Esophagus muscularis mucosa (tissue), 4 donors: ENCODE measurements around the gene NTF3. TPM values are rescaled to one million over a fixed set of nuclear protein-coding genes. Genes with fewer than 3 reads are reported as not detected.

Experiments
- DNase-seq: peaks from one replicate; pipeline ENCODE4 v3.0.0-alpha.2; 2017; ENCODE audit errors: extremely low spot score
- H3K27ac ChIP-seq, 4 donors: fragments of 200-600 bp; sonication (generic); replicated peaks in 1 of 4; 1 replicate in 3 of 4; 2 replicates in 1 of 4; pipeline ENCODE4 v1.5.1; 2016 to 2019; ENCODE audit warnings: mild to moderate bottlenecking in 1 of 4
- H3K27me3 ChIP-seq, 4 donors: fragments of 200-600 bp; sonication (generic); one replicate each; pipeline versions ENCODE4 v1.5.1 to v1.6.0; 2016 to 2019
- H3K36me3 ChIP-seq, 4 donors: fragments of 200-600 bp; sonication (generic); one replicate each; pipeline ENCODE4 v1.5.1; 2016 to 2019
- H3K4me1 ChIP-seq, 4 donors: fragments of 200-600 bp; sonication (generic); one replicate each; pipeline ENCODE4 v1.5.1; 2016 to 2019
- H3K4me3 ChIP-seq, 4 donors: fragments of 200-600 bp; sonication (generic); 1 replicate in 2 of 4; 2 replicates in 2 of 4; pipeline ENCODE4 v1.5.1; 2016 to 2019; ENCODE audit warnings: mild to moderate bottlenecking in 4 of 4, moderate library complexity in 1 of 4
- H3K9me3 ChIP-seq, 4 donors: fragments of 200-600 bp; sonication (generic); 1 replicate in 3 of 4; 2 replicates in 1 of 4; pipeline ENCODE4 v1.5.1; 2016 to 2019
- EP300 ChIP-seq: sonication (generic); formaldehyde crosslinking; IDR thresholded peaks from one replicate; pipeline ENCODE4 v1.6.1; 2017; ENCODE audit warnings: antibody characterized with exemption
- POLR2A ChIP-seq: fragments of 450-650 bp; IDR thresholded peaks from one replicate; pipeline ENCODE4 v1.6.1; 2017; ENCODE audit warnings: antibody characterized with exemption, moderate library complexity, mild to moderate bottlenecking, low read depth
- POLR2AphosphoS5 ChIP-seq, 2 donors: sonication (generic); formaldehyde crosslinking; IDR thresholded peaks; one replicate each; pipeline ENCODE4 v1.6.1; 2017; ENCODE audit warnings: antibody characterized with exemption in 2 of 2
- WGBS: methylation state at CpG from one replicate; pipeline ENCODE4 v1.1.5; 2018; 5-methylcytosine and 5-hydroxymethylcytosine counted together
- intact Hi-C: fragments of 100-400 bp; cut with DNase I; formaldehyde crosslinking; loops from one replicate; pipeline ENCODE4 v1.15.1; 2023
- total RNA-seq, 4 donors: library from RNA; depleted of rRNA; stranded (reverse); fragments of >200 nt; gene quantifications; one replicate each; pipeline versions ENCODE4 v1.1.0 to v1.2.1, GENCODE V29; 2016
- TF ChIP-seq, protein P1 (sequence below), 3 experiments: fragments of 200-600 bp in 2 of 3; fragments of 450-650 bp in 1 of 3; sonication (generic) in 2 of 3; IDR thresholded peaks; one replicate each; pipeline ENCODE4 v1.5.1; 2017 to 2019; ENCODE audit warnings: antibody characterized with exemption in 3 of 3, mild to moderate bottlenecking in 2 of 3, moderate library complexity in 1 of 3

The NTF3 gene
- total RNA-seq, 4 donors from 2014 or later = 0.71 to 1.2 (median 1.0) TPM; not detected in 1

DNA sequence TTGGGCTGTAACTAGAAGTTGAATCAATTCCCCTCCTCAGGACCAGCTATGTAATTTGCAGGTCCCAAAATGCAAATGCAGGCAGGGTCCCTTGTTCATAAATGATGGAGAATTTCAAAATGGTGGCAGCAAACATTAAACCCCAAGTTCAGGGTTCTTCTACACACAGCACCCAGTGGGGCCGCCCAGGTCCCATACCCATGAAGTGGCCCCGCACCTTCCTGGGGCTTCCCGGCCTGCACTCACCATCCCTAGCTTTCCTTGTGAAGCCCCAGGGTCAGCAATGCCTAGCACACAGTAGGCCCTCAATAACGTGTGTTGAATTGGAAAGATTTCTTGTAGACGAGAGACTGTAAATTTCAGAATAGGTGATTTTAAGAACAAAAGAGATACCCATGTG, 76.0 kb downstream of the NTF3 start:
- H3K27ac ChIP-seq = no peak overlapping the region
- peaks cover 0 to 7% (median 0%) of the 10 kb centered on the region in 4 donors for H3K27me3 ChIP-seq
- DNase-seq = no peak
- intact Hi-C loops = no loop called here
- peaks cover 8 to 27% (median 19%) of the 10 kb centered on the region in 4 donors for H3K4me1 ChIP-seq
- no peaks in the 10 kb centered on the region for H3K9me3 ChIP-seq
- TF ChIP-seq POLR2A (no peak), POLR2AphosphoS5 (IDR thresholded peaks at IDR 0.05) (no peak), EP300 (no peak)
- TF ChIP-seq, protein P1, sequence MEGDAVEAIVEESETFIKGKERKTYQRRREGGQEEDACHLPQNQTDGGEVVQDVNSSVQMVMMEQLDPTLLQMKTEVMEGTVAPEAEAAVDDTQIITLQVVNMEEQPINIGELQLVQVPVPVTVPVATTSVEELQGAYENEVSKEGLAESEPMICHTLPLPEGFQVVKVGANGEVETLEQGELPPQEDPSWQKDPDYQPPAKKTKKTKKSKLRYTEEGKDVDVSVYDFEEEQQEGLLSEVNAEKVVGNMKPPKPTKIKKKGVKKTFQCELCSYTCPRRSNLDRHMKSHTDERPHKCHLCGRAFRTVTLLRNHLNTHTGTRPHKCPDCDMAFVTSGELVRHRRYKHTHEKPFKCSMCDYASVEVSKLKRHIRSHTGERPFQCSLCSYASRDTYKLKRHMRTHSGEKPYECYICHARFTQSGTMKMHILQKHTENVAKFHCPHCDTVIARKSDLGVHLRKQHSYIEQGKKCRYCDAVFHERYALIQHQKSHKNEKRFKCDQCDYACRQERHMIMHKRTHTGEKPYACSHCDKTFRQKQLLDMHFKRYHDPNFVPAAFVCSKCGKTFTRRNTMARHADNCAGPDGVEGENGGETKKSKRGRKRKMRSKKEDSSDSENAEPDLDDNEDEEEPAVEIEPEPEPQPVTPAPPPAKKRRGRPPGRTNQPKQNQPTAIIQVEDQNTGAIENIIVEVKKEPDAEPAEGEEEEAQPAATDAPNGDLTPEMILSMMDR (IDR thresholded peaks at IDR 0.05) = no peak
- 91% methylated on average over 5 of the region's 5 CpGs for WGBS
- no peaks in the 10 kb centered on the region for H3K36me3 ChIP-seq
- no peak overlapping the region for H3K4me3 ChIP-seq

- no peaks in the 10 kb centered on the region for H3K36me3 ChIP-seq
- intact Hi-C loops = no loop called here
- WGBS = 94% methylated on average over 4 of the region's 4 CpGs
- TF ChIP-seq EP300 (no peak), POLR2A (no peak), POLR2AphosphoS5 (IDR thresholded peaks at IDR 0.05) (no peak)
- TF ChIP-seq, protein P1 (IDR thresholded peaks at IDR 0.05) = no peak
- H3K27ac ChIP-seq = no peak overlapping the region
- no peak for DNase-seq
- H3K4me3 ChIP-seq = no peak overlapping the region
- H3K27me3 ChIP-seq = peaks cover 0 to 7% (median 1%) of the 10 kb centered on the region in 4 donors
- peaks cover 8 to 28% (median 23%) of the 10 kb centered on the region in 4 donors for H3K4me1 ChIP-seq
- no peaks in the 10 kb centered on the region for H3K9me3 ChIP-seq
Measured at GRCh38 chr12:5509102-5509501, 77.2 kb downstream of the NTF3 start.

DNA sequence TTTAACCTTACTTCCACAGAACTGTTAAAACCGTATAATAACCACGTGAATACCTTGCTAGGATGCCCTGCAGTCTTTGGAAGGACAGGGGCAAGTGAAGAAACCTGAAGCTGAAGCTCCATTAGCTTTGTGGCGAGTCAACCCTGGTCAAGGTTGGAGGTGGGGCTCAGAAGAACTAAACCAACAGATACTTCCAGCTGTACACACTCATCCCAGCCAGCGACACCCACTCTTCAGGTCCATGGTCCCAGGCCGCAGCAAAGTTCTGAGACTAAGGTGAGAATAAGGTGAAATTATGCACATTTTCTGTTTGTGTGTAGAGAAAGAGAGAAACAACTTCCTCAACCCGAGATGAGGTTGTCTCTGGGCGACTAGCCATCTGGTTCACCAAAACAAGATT, 77.6 kb downstream of the NTF3 start:
- peaks cover 8 to 28% (median 23%) of the 10 kb centered on the region in 4 donors for H3K4me1 ChIP-seq
- H3K27ac ChIP-seq = no peak overlapping the region
- no peak for TF ChIP-seq POLR2AphosphoS5 (IDR thresholded peaks at IDR 0.05)
- TF ChIP-seq EP300 = no peak
- TF ChIP-seq POLR2A = no peak
- TF ChIP-seq, protein P1 (IDR thresholded peaks at IDR 0.05) = no peak
- no peaks in the 10 kb centered on the region for H3K9me3 ChIP-seq
- no peak overlapping the region for H3K4me3 ChIP-seq
- DNase-seq = no peak
- peaks cover 0 to 7% (median 3%) of the 10 kb centered on the region in 4 donors for H3K27me3 ChIP-seq
- intact Hi-C loops = no loop called here
- WGBS = 88% methylated on average over 7 of the region's 7 CpGs
- H3K36me3 ChIP-seq = no peaks in the 10 kb centered on the region

DNA sequence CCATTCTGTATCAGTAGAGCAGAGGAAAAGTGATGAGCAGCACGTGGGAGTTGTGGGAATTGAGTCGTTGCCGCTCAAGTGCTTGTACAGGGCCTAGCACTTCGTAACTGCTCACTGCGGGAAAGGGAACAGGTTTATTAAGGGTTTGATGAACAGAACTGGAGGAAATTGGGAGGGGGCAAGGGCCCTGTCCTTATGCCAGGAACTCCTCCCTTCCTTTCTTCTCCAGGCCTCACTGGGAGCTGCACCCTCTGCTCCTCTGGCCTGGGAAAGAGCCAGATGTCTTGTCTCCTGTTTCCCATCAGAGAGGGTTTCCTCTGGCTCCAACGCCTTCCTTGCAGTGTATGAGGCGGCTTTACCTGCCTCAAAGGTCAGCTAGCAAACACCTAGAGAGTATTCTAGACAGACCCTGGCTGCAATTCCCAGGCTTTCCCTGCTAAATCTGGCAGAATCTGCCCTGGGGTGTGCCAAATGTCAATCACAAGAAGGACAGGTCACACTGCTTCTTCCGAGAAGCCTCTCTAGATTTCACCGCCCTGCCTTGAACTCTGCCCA, 78.4 kb downstream of the NTF3 start:
- DNase-seq = no peak
- H3K27me3 ChIP-seq = peaks cover 0 to 7% (median 3%) of the 10 kb centered on the region in 4 donors
- peaks cover 8 to 28% (median 23%) of the 10 kb centered on the region in 4 donors for H3K4me1 ChIP-seq
- H3K36me3 ChIP-seq = no peaks in the 10 kb centered on the region
- TF ChIP-seq POLR2A (no peak), POLR2AphosphoS5 (IDR thresholded peaks at IDR 0.05) (no peak)
- H3K9me3 ChIP-seq = no peaks in the 10 kb centered on the region
- no peak overlapping the region for H3K27ac ChIP-seq
- 92% methylated on average over 9 of the region's 9 CpGs for WGBS
- H3K4me3 ChIP-seq = no peak overlapping the region
- intact Hi-C loops = no loop called here

DNA sequence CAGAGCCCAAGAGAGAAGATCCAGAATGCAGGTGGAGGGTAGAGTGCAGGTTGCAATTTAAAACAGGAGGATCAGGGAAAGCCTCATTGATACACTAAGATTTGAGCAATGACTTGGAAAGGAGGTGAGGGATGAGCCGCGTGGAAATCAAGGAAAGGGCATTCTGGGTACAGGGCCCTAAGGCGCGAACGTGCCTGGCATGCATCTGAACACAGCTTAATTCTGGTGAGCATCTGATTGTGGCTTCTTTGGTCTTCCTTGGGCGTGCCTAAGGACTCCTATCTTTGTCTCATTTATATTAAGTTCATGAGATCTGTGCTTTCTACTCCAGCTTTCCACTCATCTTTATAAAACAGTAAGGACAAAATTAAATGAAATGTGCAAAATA, 79.3 kb downstream of the NTF3 start:
- 62% methylated on average over 6 of the region's 6 CpGs for WGBS
- H3K36me3 ChIP-seq = no peaks in the 10 kb centered on the region
- H3K9me3 ChIP-seq = no peaks in the 10 kb centered on the region
- no peak for DNase-seq
- H3K4me1 ChIP-seq = peaks cover 8 to 28% (median 23%) of the 10 kb centered on the region in 4 donors
- intact Hi-C loops = no loop called here
- H3K27ac ChIP-seq = no peak overlapping the region
- H3K4me3 ChIP-seq = peak overlapping the region in 1 of 4 donors; percentile 10
- peaks cover 0 to 7% (median 3%) of the 10 kb centered on the region in 4 donors for H3K27me3 ChIP-seq
- TF ChIP-seq, protein P1 (IDR thresholded peaks at IDR 0.05) = no peak
- no peak for TF ChIP-seq POLR2AphosphoS5 (IDR thresholded peaks at IDR 0.05)
- no peak for TF ChIP-seq POLR2A
- no peak for TF ChIP-seq EP300
